ENCODE results near the gene FIZ1. TPM values are rescaled to one million over a fixed set of nuclear protein-coding genes. Genes with fewer than 3 reads are reported as not detected.

The FIZ1 gene
- total RNA-seq, 1 donor from 2014 or later, result 4.8 TPM

DNA sequence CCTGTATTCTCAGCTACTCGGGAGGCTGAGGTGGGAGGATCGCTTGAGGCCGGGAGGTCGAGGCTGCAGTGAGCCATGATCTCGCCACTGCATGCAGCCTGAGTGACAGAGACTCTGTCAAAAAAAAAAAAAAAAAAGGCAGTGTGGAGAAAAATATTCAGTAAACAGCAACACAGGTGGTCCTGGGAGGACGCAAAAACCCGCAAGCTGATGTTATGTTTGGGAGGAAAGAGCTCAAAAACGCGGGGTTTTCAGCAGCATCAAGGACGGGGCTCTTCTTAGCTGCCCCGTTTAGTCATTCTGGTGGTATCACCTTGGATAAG, 25.6 kb upstream of the FIZ1 start:
- H3K27me3 Mint-ChIP-seq (ENCODE audit: insufficient read depth, low read depth), result peaks cover 2% of the 10 kb centered on the region
- H3K27ac Mint-ChIP-seq, result peak overlapping the region; percentile 93
- TF ChIP-seq EZH2 (IDR thresholded peaks at IDR 0.05) (no peak), EZH2phosphoT487 (IDR thresholded peaks at IDR 0.05) (no peak)
- TF ChIP-seq, protein P1, sequence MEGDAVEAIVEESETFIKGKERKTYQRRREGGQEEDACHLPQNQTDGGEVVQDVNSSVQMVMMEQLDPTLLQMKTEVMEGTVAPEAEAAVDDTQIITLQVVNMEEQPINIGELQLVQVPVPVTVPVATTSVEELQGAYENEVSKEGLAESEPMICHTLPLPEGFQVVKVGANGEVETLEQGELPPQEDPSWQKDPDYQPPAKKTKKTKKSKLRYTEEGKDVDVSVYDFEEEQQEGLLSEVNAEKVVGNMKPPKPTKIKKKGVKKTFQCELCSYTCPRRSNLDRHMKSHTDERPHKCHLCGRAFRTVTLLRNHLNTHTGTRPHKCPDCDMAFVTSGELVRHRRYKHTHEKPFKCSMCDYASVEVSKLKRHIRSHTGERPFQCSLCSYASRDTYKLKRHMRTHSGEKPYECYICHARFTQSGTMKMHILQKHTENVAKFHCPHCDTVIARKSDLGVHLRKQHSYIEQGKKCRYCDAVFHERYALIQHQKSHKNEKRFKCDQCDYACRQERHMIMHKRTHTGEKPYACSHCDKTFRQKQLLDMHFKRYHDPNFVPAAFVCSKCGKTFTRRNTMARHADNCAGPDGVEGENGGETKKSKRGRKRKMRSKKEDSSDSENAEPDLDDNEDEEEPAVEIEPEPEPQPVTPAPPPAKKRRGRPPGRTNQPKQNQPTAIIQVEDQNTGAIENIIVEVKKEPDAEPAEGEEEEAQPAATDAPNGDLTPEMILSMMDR (IDR thresholded peaks at IDR 0.05), result no peak
- H3K27ac ChIP-seq, result no peak overlapping the region
- no peak for DNase-seq (ENCODE audit: low spot score)
- no peaks in the 10 kb centered on the region for H3K27me3 ChIP-seq
- peaks cover 12% of the 10 kb centered on the region for H3K79me2 ChIP-seq (ENCODE audit: low read depth)
- no peak overlapping the region for H3K9ac ChIP-seq
- no peaks in the 10 kb centered on the region for H3K9me3 Mint-ChIP-seq
- H4K20me1 ChIP-seq (ENCODE audit: low read depth), result peaks cover 12% of the 10 kb centered on the region
- peaks cover 21% of the 10 kb centered on the region for H3F3A ChIP-seq (ENCODE audit: low read depth)
- H3K36me3 Mint-ChIP-seq, result peaks cover 7% of the 10 kb centered on the region
- H2AFZ ChIP-seq (replicated peaks), result peak overlapping the region; percentile 78
- H3K4me3 ChIP-seq, result peak overlapping the region; percentile 80
- no peaks in the 10 kb centered on the region for H3K36me3 ChIP-seq
- H3K4me1 Mint-ChIP-seq, result peaks cover 20% of the 10 kb centered on the region
- H3K4me1 ChIP-seq, result peaks cover 5% of the 10 kb centered on the region
- H3K9me3 ChIP-seq (ENCODE audit: low read depth), result no peaks in the 10 kb centered on the region
- peak overlapping the region; percentile 77 for H3K4me2 ChIP-seq
- H3K4me3 Mint-ChIP-seq, result peak overlapping the region; percentile 90

DNA sequence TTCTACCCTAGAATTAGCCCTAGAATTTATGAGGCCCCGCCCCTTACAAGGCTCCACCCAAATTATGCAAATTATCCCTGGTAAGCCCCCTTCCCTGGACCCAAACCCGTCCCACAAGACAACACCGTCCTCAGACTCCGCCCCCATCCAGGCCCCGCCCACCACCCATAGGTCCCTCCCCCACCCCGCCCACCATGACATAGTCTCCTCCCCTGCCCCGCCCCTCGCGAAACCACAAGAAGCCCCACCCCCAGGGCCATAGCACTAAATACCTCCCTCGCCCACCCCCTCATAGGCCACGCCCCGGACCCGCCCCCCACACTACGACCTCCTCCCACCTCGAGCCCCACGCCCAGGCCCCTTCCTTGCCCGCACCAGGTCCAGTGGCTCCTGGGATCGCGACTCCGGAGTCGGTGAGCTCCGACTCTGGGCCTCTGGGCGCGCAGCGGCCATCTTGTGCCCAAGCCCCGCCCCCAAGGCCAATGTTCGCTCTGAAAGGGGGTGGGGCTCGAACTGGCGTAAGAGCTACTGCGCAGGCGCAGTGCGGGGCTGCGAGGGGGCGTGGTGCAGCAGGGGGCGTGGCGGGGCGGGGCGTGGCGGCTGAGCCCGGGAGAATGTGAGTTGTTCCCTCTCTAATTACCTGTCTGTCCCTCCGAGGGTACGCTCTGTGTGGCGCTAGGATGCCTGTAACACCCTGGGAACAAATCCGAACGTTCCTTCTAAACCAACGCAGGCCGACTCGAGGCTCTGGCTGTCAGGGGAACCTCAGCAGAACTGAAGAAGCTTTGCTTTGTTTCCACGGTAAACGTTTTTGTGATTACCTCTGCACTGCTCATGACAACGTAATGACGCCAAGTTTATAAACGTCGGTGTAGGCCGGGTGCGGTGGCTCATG, 25.0 kb upstream of the FIZ1 start, which contains the start of gene ZNF784:
Gene ZNF784 (minus strand): TSS at position 458 of the 895 bp plus-strand sequence. CDS start 5 bp downstream, at position 453.
- H3K4me1 ChIP-seq, result peaks cover 5% of the 10 kb centered on the region
- H3K4me1 Mint-ChIP-seq, result peaks cover 20% of the 10 kb centered on the region
- H3K36me3 Mint-ChIP-seq, result peaks cover 7% of the 10 kb centered on the region
- H3K79me2 ChIP-seq (ENCODE audit: low read depth), result peaks cover 12% of the 10 kb centered on the region
- peak within 1 kb of the TSS; percentile 78 for H2AFZ ChIP-seq (replicated peaks)
- no peaks in the 10 kb centered on the region for H3K27me3 ChIP-seq
- H3K9ac ChIP-seq, result peak within 1 kb of the TSS; percentile 84
- H3K9me3 Mint-ChIP-seq, result no peaks in the 10 kb centered on the region
- H3K4me3 ChIP-seq, result peak within 1 kb of the TSS; percentile 80
- H3K4me2 ChIP-seq, result peak within 1 kb of the TSS; percentile 77
- peaks cover 2% of the 10 kb centered on the region for H3K27me3 Mint-ChIP-seq (ENCODE audit: insufficient read depth, low read depth)
- peak within 1 kb of the TSS; percentile 90 for H3K4me3 Mint-ChIP-seq
- peaks cover 12% of the 10 kb centered on the region for H4K20me1 ChIP-seq (ENCODE audit: low read depth)
- H3K27ac ChIP-seq, result peak within 1 kb of the TSS; percentile 96
- TF ChIP-seq EZH2 (IDR thresholded peaks at IDR 0.05) (no peak), EZH2phosphoT487 (IDR thresholded peaks at IDR 0.05) (no peak)
- TF ChIP-seq, protein P1 (IDR thresholded peaks at IDR 0.05), result no peak
- DNase-seq (ENCODE audit: low spot score), result peak; percentile 98
- no peaks in the 10 kb centered on the region for H3K9me3 ChIP-seq (ENCODE audit: low read depth)
- H3K27ac Mint-ChIP-seq, result peak within 1 kb of the TSS; percentile 93
- peaks cover 25% of the 10 kb centered on the region for H3F3A ChIP-seq (ENCODE audit: low read depth)
- H3K36me3 ChIP-seq, result no peaks in the 10 kb centered on the region

DNA sequence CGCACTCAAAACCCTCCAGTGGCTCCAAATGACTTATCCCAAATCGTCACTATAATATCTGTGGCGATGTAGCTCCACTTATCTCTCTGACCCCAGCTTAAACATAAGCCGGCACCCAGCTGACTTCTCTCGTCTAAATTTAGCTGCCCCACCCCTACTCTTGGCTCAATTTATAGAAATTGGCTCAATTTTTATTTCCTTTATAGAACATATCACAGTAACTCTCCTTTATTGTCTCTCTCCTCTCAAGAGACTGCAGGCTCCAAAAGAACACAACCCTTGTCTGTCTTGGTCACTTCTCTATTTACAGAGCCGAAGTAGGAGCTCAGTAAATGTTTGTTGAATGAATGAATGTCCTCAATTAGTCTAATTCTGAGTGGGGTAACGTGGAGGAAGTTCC, 24.2 kb upstream of the FIZ1 start:
- Mint-ChIP-seq H3K27me3 (ENCODE audit: insufficient read depth, low read depth) (peaks cover 2% of the 10 kb centered on the region), H3K4me3 (peak overlapping the region; percentile 90), H3K9me3 (no peaks in the 10 kb centered on the region), H3K27ac (no peak overlapping the region), H3K4me1 (peaks cover 23% of the 10 kb centered on the region), H3K36me3 (peaks cover 7% of the 10 kb centered on the region)
- peaks cover 5% of the 10 kb centered on the region for H3K4me1 ChIP-seq
- peaks cover 12% of the 10 kb centered on the region for H3K79me2 ChIP-seq (ENCODE audit: low read depth)
- no peaks in the 10 kb centered on the region for H3K36me3 ChIP-seq
- no peak overlapping the region for H3K27ac ChIP-seq
- no peaks in the 10 kb centered on the region for H3K9me3 ChIP-seq (ENCODE audit: low read depth)
- peaks cover 26% of the 10 kb centered on the region for H3F3A ChIP-seq (ENCODE audit: low read depth)
- peaks cover 12% of the 10 kb centered on the region for H4K20me1 ChIP-seq (ENCODE audit: low read depth)
- no peak overlapping the region for H2AFZ ChIP-seq (replicated peaks)
- peak overlapping the region; percentile 33 for H3K4me2 ChIP-seq
- no peak for TF ChIP-seq EZH2 (IDR thresholded peaks at IDR 0.05)
- no peak for DNase-seq (ENCODE audit: low spot score)
- peak overlapping the region; percentile 80 for H3K4me3 ChIP-seq
- no peak overlapping the region for H3K9ac ChIP-seq
- no peaks in the 10 kb centered on the region for H3K27me3 ChIP-seq

DNA sequence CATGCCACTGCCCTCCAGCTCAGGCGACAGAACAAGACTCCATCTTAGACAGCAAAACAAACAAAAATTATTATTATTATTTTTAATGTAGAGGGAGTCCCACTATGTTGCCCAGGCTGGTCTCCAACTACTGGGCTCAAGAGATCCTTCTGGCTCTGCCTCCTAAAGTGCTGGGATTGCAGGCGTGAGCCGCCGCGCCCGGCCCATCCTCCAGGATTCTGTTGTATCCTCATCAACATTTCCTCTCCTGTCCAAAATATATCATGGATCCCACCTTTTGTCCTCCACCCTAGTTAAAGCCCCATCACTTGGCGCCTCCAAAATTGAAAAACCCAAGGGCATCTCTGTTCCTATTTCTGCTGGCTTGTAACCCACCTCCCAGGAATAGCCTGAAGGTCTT, 23.8 kb upstream of the FIZ1 start:
- peaks cover 12% of the 10 kb centered on the region for H4K20me1 ChIP-seq (ENCODE audit: low read depth)
- H3K4me1 ChIP-seq, result peaks cover 5% of the 10 kb centered on the region
- no peaks in the 10 kb centered on the region for H3K9me3 Mint-ChIP-seq
- H2AFZ ChIP-seq (replicated peaks), result no peak overlapping the region
- no peak overlapping the region for H3K4me2 ChIP-seq
- H3K27ac Mint-ChIP-seq, result no peak overlapping the region
- H3K9me3 ChIP-seq (ENCODE audit: low read depth), result no peaks in the 10 kb centered on the region
- peaks cover 26% of the 10 kb centered on the region for H3F3A ChIP-seq (ENCODE audit: low read depth)
- H3K27ac ChIP-seq, result no peak overlapping the region
- H3K36me3 ChIP-seq, result no peaks in the 10 kb centered on the region
- no peak overlapping the region for H3K4me3 ChIP-seq
- H3K9ac ChIP-seq, result no peak overlapping the region
- no peak for DNase-seq (ENCODE audit: low spot score)
- TF ChIP-seq EZH2phosphoT487 (IDR thresholded peaks at IDR 0.05) (no peak), EZH2 (IDR thresholded peaks at IDR 0.05) (no peak)
- TF ChIP-seq, protein P1 (IDR thresholded peaks at IDR 0.05), result no peak
- peaks cover 2% of the 10 kb centered on the region for H3K27me3 Mint-ChIP-seq (ENCODE audit: insufficient read depth, low read depth)
- peaks cover 9% of the 10 kb centered on the region for H3K36me3 Mint-ChIP-seq
- H3K27me3 ChIP-seq, result no peaks in the 10 kb centered on the region
- peaks cover 24% of the 10 kb centered on the region for H3K4me1 Mint-ChIP-seq
- peak overlapping the region; percentile 50 for H3K4me3 Mint-ChIP-seq
- H3K79me2 ChIP-seq (ENCODE audit: low read depth), result peaks cover 12% of the 10 kb centered on the region

Data from neural progenitor cell (in vitro differentiated cells).